ENCODE results near the gene CEP290. TPM values are rescaled to one million over a fixed set of nuclear protein-coding genes. Genes with fewer than 3 reads are reported as not detected.

CEP290 gene
- total RNA-seq (2014; rRNA removed; shearing (Covaris generic)) (12.1 and 17.3 TPM in 2 replicates), polyA plus RNA-seq (2016; fragmentation: Nextera tagmentation; extraction: Ambion mirVana) (18.6 and 25.7 TPM in 2 replicates)
- long read RNA-seq, partial matches to known transcripts = 4 of 4 reads
- long read RNA-seq, other reads (novel, unspliced or antisense) = 0 of 4 reads

GRCh38 chr12:88141774-88142609 is at the start of gene CEP290, which contains the start of gene TMTC3:
Gene CEP290, minus strand, starts transcription at chr12:88142088. Its CDS starts 781 bp downstream, at chr12:88141307.
Gene TMTC3, plus strand, starts transcription at chr12:88142307. Its CDS starts 6,009 bp downstream, at chr12:88148316.
- Mint-ChIP-seq H3K36me3 (ENCODE audit: low read depth) (no peaks in the 10 kb centered on the region), H3K4me1 (peaks cover 36% of the 10 kb centered on the region), H3K27ac (peak within 1 kb of the TSS; percentile 96), H3K4me3 (peak within 1 kb of the TSS; percentile 99), H3K9me3 (no peaks in the 10 kb centered on the region), H3K27me3 (ENCODE audit: insufficient read depth, low read depth, poor library complexity) (peaks cover 6% of the 10 kb centered on the region)
- Histone ChIP-seq H3F3A (replicated peaks; ENCODE audit: low read depth) (no peaks in the 10 kb centered on the region), H2AFZ (peak within 1 kb of the TSS; percentile 94), H3K9me2 (ENCODE audit: insufficient read depth) (no peaks in the 10 kb centered on the region), H3K4me2 (peak within 1 kb of the TSS; percentile 80), H3K4me1 (ENCODE audit: insufficient read depth) (peaks cover 29% of the 10 kb centered on the region), H3K4me3 (peak within 1 kb of the TSS; percentile 76), H4K20me1 (replicated peaks; ENCODE audit: insufficient read depth) (no peaks in the 10 kb centered on the region), H3K36me3 (ENCODE audit: insufficient read depth) (no peaks in the 10 kb centered on the region), H3K27ac (ENCODE audit: low read depth) (peak within 1 kb of the TSS; percentile 76), H3K79me2 (replicated peaks; ENCODE audit: insufficient read depth) (peaks cover 41% of the 10 kb centered on the region), H3K27me3 (ENCODE audit: insufficient read depth) (no peaks in the 10 kb centered on the region)
- ATAC-seq = peak; percentile 94
- DNase-seq (ENCODE audit: low spot score) = peak; percentile 100
- TF ChIP-seq, protein P1, sequence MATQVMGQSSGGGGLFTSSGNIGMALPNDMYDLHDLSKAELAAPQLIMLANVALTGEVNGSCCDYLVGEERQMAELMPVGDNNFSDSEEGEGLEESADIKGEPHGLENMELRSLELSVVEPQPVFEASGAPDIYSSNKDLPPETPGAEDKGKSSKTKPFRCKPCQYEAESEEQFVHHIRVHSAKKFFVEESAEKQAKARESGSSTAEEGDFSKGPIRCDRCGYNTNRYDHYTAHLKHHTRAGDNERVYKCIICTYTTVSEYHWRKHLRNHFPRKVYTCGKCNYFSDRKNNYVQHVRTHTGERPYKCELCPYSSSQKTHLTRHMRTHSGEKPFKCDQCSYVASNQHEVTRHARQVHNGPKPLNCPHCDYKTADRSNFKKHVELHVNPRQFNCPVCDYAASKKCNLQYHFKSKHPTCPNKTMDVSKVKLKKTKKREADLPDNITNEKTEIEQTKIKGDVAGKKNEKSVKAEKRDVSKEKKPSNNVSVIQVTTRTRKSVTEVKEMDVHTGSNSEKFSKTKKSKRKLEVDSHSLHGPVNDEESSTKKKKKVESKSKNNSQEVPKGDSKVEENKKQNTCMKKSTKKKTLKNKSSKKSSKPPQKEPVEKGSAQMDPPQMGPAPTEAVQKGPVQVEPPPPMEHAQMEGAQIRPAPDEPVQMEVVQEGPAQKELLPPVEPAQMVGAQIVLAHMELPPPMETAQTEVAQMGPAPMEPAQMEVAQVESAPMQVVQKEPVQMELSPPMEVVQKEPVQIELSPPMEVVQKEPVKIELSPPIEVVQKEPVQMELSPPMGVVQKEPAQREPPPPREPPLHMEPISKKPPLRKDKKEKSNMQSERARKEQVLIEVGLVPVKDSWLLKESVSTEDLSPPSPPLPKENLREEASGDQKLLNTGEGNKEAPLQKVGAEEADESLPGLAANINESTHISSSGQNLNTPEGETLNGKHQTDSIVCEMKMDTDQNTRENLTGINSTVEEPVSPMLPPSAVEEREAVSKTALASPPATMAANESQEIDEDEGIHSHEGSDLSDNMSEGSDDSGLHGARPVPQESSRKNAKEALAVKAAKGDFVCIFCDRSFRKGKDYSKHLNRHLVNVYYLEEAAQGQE (IDR thresholded peaks at IDR 0.05; ENCODE audit: unreplicated experiment) = no peak
- TF ChIP-seq ETS1 (IDR thresholded peaks at IDR 0.05) (peak; percentile 100), CREB1 (CRISPR knock-in tag; IDR thresholded peaks at IDR 0.05; ENCODE audit: low read depth) (peak; percentile 65), STAT1 (IDR thresholded peaks at IDR 0.05; ENCODE audit: unreplicated experiment) (no peak), ZNF114 (CRISPR knock-in tag; IDR thresholded peaks at IDR 0.05) (no peak), POLR2AphosphoS5 (IDR thresholded peaks at IDR 0.05; ENCODE audit: low read depth) (peak; percentile 71), EZH2 (IDR thresholded peaks at IDR 0.05; ENCODE audit: low read depth, unreplicated experiment) (no peak)

DNA sequence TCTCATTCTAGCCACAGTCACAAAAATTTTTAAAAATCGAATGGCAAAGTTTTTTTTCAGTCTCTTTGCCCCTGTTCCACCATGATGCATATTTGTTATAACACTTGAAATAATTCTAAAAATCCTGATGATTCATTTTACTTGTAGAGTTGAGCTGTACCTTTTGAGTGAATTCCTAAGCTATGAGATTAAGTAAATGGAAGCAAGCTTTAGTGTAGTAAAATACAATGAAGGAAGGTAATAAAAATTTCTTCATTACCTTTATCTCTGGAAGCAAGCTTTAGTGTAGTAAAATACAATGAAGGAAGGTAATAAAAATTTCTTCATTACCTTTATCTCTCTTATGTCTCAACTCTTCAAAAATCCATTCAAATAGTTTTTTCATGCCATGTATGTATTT is 46.3 kb upstream of the CEP290 start:
- H3K27ac Mint-ChIP-seq = no peak overlapping the region
- H3K4me2 ChIP-seq = no peak overlapping the region
- TF ChIP-seq, protein P2, sequence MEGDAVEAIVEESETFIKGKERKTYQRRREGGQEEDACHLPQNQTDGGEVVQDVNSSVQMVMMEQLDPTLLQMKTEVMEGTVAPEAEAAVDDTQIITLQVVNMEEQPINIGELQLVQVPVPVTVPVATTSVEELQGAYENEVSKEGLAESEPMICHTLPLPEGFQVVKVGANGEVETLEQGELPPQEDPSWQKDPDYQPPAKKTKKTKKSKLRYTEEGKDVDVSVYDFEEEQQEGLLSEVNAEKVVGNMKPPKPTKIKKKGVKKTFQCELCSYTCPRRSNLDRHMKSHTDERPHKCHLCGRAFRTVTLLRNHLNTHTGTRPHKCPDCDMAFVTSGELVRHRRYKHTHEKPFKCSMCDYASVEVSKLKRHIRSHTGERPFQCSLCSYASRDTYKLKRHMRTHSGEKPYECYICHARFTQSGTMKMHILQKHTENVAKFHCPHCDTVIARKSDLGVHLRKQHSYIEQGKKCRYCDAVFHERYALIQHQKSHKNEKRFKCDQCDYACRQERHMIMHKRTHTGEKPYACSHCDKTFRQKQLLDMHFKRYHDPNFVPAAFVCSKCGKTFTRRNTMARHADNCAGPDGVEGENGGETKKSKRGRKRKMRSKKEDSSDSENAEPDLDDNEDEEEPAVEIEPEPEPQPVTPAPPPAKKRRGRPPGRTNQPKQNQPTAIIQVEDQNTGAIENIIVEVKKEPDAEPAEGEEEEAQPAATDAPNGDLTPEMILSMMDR (conservative IDR thresholded peaks at IDR 0.05; ENCODE audit: low read depth in 2 of 2) = no peak
- TF ChIP-seq POLR2AphosphoS5 (IDR thresholded peaks at IDR 0.05; ENCODE audit: low read depth) (no peak), STAT1 (IDR thresholded peaks at IDR 0.05; ENCODE audit: unreplicated experiment) (no peak), ETS1 (IDR thresholded peaks at IDR 0.05) (no peak), JUNB (IDR thresholded peaks at IDR 0.05; ENCODE audit: unreplicated experiment) (no peak), CREB1 (CRISPR knock-in tag; IDR thresholded peaks at IDR 0.05; ENCODE audit: low read depth) (no peak), ZNF331 (CRISPR knock-in tag; IDR thresholded peaks at IDR 0.05; ENCODE audit: low read depth) (no peak)

More for the DNA sequence above, 46.3 kb upstream of the CEP290 start:
- Histone ChIP-seq H3K36me3 (ENCODE audit: insufficient read depth) (peaks cover 5% of the 10 kb centered on the region; the same call in 1 of the 2 replicates), H3K27me3 (ENCODE audit: insufficient read depth) (no peaks in the 10 kb centered on the region), H3F3A (replicated peaks; ENCODE audit: low read depth) (no peaks in the 10 kb centered on the region), H3K79me2 (replicated peaks; ENCODE audit: insufficient read depth) (no peaks in the 10 kb centered on the region), H4K20me1 (replicated peaks; ENCODE audit: insufficient read depth) (no peaks in the 10 kb centered on the region), H3K9me2 (ENCODE audit: insufficient read depth) (no peaks in the 10 kb centered on the region), H3K27ac (ENCODE audit: low read depth) (no peak overlapping the region), H3K4me1 (ENCODE audit: insufficient read depth) (no peaks in the 10 kb centered on the region), H2AFZ (no peak overlapping the region), H3K4me3 (no peak overlapping the region)
- Mint-ChIP-seq H3K4me3 (no peak overlapping the region), H3K36me3 (ENCODE audit: low read depth) (peaks cover 28% of the 10 kb centered on the region), H3K4me1 (peaks cover 3% of the 10 kb centered on the region; the same call in 1 of the 3 replicates), H3K9me3 (0 out of 3 replicates have a peak, but pooled peaks cover 3% of the 10 kb centered on the region), H3K27me3 (ENCODE audit: insufficient read depth, low read depth, poor library complexity) (no peaks in the 10 kb centered on the region)
- ATAC-seq = no peak
- no peak for DNase-seq (ENCODE audit: low spot score)

Data from GM23338 (cell line).